SK-N-SH (cell line): ENCODE data around the gene SNX5. TPM values are rescaled to one million over a fixed set of nuclear protein-coding genes. Genes with fewer than 3 reads are reported as not detected.

ENCODE experiments used
- CTCF ChIA-PET: fragments of 300-600, 350-600 bp; formaldehyde crosslinking; extraction: SDS; loops from one replicate; lab custom pipeline; 2021; lab: Yijun Ruan, JAX
- POLR2A ChIA-PET: fragments of 350-600 bp; sonication (Branson Sonifier 250); formaldehyde crosslinking; extraction: SDS; loops from one replicate; lab custom pipeline; 2020; ENCODE audit warnings: antibody characterized with exemption, inconsistent platforms; lab: Yijun Ruan, JAX
- DNase-seq: peaks from one replicate; pipeline ENCODE4 v3.0.0; 2012
- H2AFZ ChIP-seq: fragments of 200-600 bp; sonication (generic); 2 replicates; pipeline ENCODE4 v1.8.1; 2016; ENCODE audit warnings: antibody characterized with exemption, mild to moderate bottlenecking, low read depth
- H3F3A ChIP-seq: fragments of 200-600 bp; sonication (generic); replicated peaks from 2 replicates; pipeline ENCODE3; 2016; ENCODE audit warnings: antibody characterized with exemption, mild to moderate bottlenecking; ENCODE audit not compliant: insufficient read depth
- H3K27ac ChIP-seq, 2 experiments: fragments of 200-500 bp in 1 of 2; fragments of 200-600 bp in 1 of 2; sonication (Bioruptor generic) in 1 of 2; sonication (generic), shearing (Covaris generic) in 1 of 2; 2 replicates each; pipeline versions ENCODE4 v1.5.1 to v1.6.1; 2014 to 2016; ENCODE audit warnings: low read depth in 2 of 2, inconsistent platforms in 1 of 2, low read length in 1 of 2, mild to moderate bottlenecking in 1 of 2, mixed read lengths in 1 of 2
- H3K27me3 ChIP-seq: fragments of 200-600 bp; sonication (generic), shearing (Covaris generic); 2 replicates; pipeline ENCODE4 v1.6.1; 2016; ENCODE audit warnings: mixed run types; ENCODE audit not compliant: insufficient read depth
- H3K36me3 ChIP-seq, 2 experiments: fragments of 200-500 bp in 1 of 2; fragments of 200-600 bp in 1 of 2; sonication (Bioruptor generic) in 1 of 2; sonication (generic) in 1 of 2; replicated peaks in 1 of 2; 2 replicates each; pipeline versions ENCODE3 to v1.5.1; 2014 to 2016; ENCODE audit warnings: low read length in 1 of 2, mild to moderate bottlenecking in 1 of 2; ENCODE audit not compliant: insufficient read depth in 2 of 2, control insufficient read depth in 1 of 2
- H3K4me1 ChIP-seq, 2 experiments: fragments of 200-500 bp in 1 of 2; fragments of 200-600 bp in 1 of 2; sonication (Bioruptor generic) in 1 of 2; sonication (generic), shearing (Covaris generic) in 1 of 2; 2 replicates each; pipeline versions ENCODE4 v1.5.1 to v1.6.1; 2014 to 2016; ENCODE audit warnings: low read depth in 1 of 2, low read length in 1 of 2, mixed run types in 1 of 2; ENCODE audit not compliant: insufficient read depth in 2 of 2, control insufficient read depth in 1 of 2
- H3K4me2 ChIP-seq: fragments of 200-600 bp; sonication (generic), shearing (Covaris generic); 2 replicates; pipeline ENCODE4 v1.6.1; 2017; ENCODE audit warnings: mixed run types
- H3K4me3 ChIP-seq, 2 experiments: fragments of 200-500 bp in 1 of 2; fragments of 200-600 bp in 1 of 2; sonication (Bioruptor generic) in 1 of 2; sonication (generic), shearing (Covaris generic) in 1 of 2; 2 replicates each; pipeline versions ENCODE4 v1.5.1 to v1.8.1; 2014 to 2016; ENCODE audit warnings: low read depth in 2 of 2, inconsistent platforms in 1 of 2, low read length in 1 of 2, mild to moderate bottlenecking in 1 of 2, mixed read lengths in 1 of 2, moderate library complexity in 1 of 2
- H3K79me2 ChIP-seq: fragments of 200-600 bp; sonication (generic); 2 replicates; pipeline ENCODE4 v1.8.1; 2017; ENCODE audit warnings: mild to moderate bottlenecking; ENCODE audit not compliant: insufficient read depth
- H3K9ac ChIP-seq: fragments of 200-600 bp; sonication (generic); 2 replicates; pipeline ENCODE4 v1.6.1; 2017; ENCODE audit warnings: mixed run types
- H3K9me2 ChIP-seq: fragments of 200-600 bp; sonication (generic); 2 replicates; pipeline ENCODE4 v1.6.1; 2017; ENCODE audit warnings: mixed run types
- H3K9me3 ChIP-seq: fragments of 200-600 bp; sonication (generic); 2 replicates; pipeline ENCODE4 v1.6.1; 2017; ENCODE audit warnings: mixed run types, mild to moderate bottlenecking, moderate library complexity
- H4K20me1 ChIP-seq: fragments of 200-600 bp; sonication (generic); 2 replicates; pipeline ENCODE4 v1.6.1; 2017; ENCODE audit warnings: mild to moderate bottlenecking, mixed run types; ENCODE audit not compliant: insufficient read depth
- CHD2 ChIP-seq: fragments of 150-350 bp; IDR thresholded peaks from 2 replicates; pipeline ENCODE4 v1.6.1; 2018; ENCODE audit warnings: low read length; ENCODE audit not compliant: partially characterized antibody
- EP300 ChIP-seq, 2 experiments: IDR thresholded peaks; 2 replicates each; pipeline versions ENCODE4 v1.4.0 to v1.6.1; 2012; ENCODE audit warnings: borderline replicate concordance in 1 of 2, low read depth in 1 of 2, low read length in 1 of 2
- FOSL2 ChIP-seq: IDR thresholded peaks from 2 replicates; pipeline ENCODE4 v1.4.0; 2012; ENCODE audit warnings: low read depth, mild to moderate bottlenecking, moderate library complexity, borderline replicate concordance
- FOXJ3 ChIP-seq: sonication (generic); formaldehyde crosslinking; IDR thresholded peaks from 2 replicates; pipeline ENCODE4 v1.5.1; 2020; ENCODE audit warnings: mild to moderate bottlenecking, missing genetic modification reagents
- FOXM1 ChIP-seq: IDR thresholded peaks from 2 replicates; pipeline ENCODE4 v1.4.0; 2012; ENCODE audit warnings: low read depth, mild to moderate bottlenecking
- GABPA ChIP-seq: IDR thresholded peaks from 2 replicates; pipeline ENCODE4 v1.4.0; 2012; ENCODE audit warnings: low read depth, mild to moderate bottlenecking
- GATA2 ChIP-seq: sonication (generic); formaldehyde crosslinking; IDR thresholded peaks from 2 replicates; pipeline ENCODE4 v1.5.0; 2020; ENCODE audit warnings: mild to moderate bottlenecking, missing genetic modification reagents
- JUND ChIP-seq: IDR thresholded peaks from 2 replicates; pipeline ENCODE4 v1.4.0; 2012
- MEF2A ChIP-seq: IDR thresholded peaks from 2 replicates; pipeline ENCODE4 v1.4.0; 2012; ENCODE audit warnings: low read depth, borderline replicate concordance
- MXI1 ChIP-seq: IDR thresholded peaks from 2 replicates; pipeline ENCODE4 v1.6.1; 2012; ENCODE audit warnings: mild to moderate bottlenecking, low read depth, low read length, improper control_type of control experiment
- NFIC ChIP-seq: IDR thresholded peaks from 2 replicates; pipeline ENCODE4 v1.4.0; 2012; ENCODE audit warnings: borderline replicate concordance
- RAD21 ChIP-seq: IDR thresholded peaks from 2 replicates; pipeline ENCODE4 v1.6.1; 2012; ENCODE audit warnings: mild to moderate bottlenecking, low read length
- RCOR1 ChIP-seq: fragments of 150-350 bp; IDR thresholded peaks from 2 replicates; pipeline ENCODE4 v1.6.1; 2017; ENCODE audit warnings: antibody characterized with exemption, low read length
- RXRA ChIP-seq: IDR thresholded peaks from 2 replicates; pipeline ENCODE4 v1.4.0; 2012; ENCODE audit warnings: low read depth, mild to moderate bottlenecking, borderline replicate concordance
- SIN3A ChIP-seq: IDR thresholded peaks from 2 replicates; pipeline ENCODE4 v1.6.1; 2012; ENCODE audit warnings: low read depth, mild to moderate bottlenecking, low read length, moderate library complexity, borderline replicate concordance
- WGBS: methylation state at CpG from one replicate; pipeline ENCODE4 v1.1.6; 2017; ENCODE audit warnings: low lambda C conversion rate; 5-methylcytosine and 5-hydroxymethylcytosine counted together
- polyA plus RNA-seq, 3 experiments: library from polyadenylated mRNA; depleted of rRNA; stranded (reverse); fragments of >200 nt; gene quantifications; 2 replicates each; pipeline ENCODE4 v1.2.3, GENCODE V29; 2012
- TF ChIP-seq, protein P1 (sequence below): IDR thresholded peaks from 2 replicates; pipeline ENCODE4 v1.4.0; 2012; ENCODE audit warnings: low read depth, borderline replicate concordance
- TF ChIP-seq, protein P2 (sequence below): IDR thresholded peaks from 2 replicates; pipeline ENCODE4 v1.4.0; 2012; ENCODE audit warnings: low read depth
- TF ChIP-seq, protein P3 (sequence below): IDR thresholded peaks from 2 replicates; pipeline ENCODE4 v1.4.0; 2012; ENCODE audit warnings: low read depth, borderline replicate concordance
- TF ChIP-seq, protein P4 (sequence below): fragments of 200-600 bp; sonication (generic); IDR thresholded peaks from 2 replicates; pipeline ENCODE4 v1.6.1; 2017; ENCODE audit warnings: antibody characterized with exemption, mild to moderate bottlenecking, moderate library complexity

The SNX5 gene
- polyA plus RNA-seq, 1 of the 3 experiments (the other 2 are of a cell fraction) = 76.2 TPM

DNA sequence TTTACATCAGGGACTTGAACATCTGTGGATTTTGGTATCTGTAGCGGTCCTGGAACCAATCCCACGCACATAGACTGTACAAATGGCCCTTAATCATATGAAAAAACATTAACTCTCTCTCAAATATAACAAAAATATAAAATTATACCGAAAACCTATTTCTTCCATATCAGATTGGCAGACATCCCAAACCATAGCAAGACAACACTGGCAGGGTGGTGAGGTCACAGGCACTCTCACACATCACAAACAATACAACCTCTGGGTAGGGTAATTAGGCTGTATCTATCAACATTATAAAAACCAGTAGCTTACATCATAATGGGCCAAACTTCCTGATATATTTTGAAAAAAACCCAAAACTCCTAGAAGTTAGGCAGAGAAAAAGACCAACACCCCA lies 48.2 kb upstream of the SNX5 start:
- H3K9me3 ChIP-seq = no peaks in the 10 kb centered on the region
- no peak overlapping the region for H3K4me3 ChIP-seq
- no peak for TF ChIP-seq FOXM1
- peak; percentile 39; the same call in 1 of the 2 replicates for TF ChIP-seq GATA2 (CRISPR knock-in tag)
- peak; percentile 59 for DNase-seq
- no peaks in the 10 kb centered on the region for H3K4me1 ChIP-seq
- H3K27me3 ChIP-seq = no peaks in the 10 kb centered on the region
- ChIA-PET POLR2A (no interaction called here), CTCF (no interaction called here)
- H3F3A ChIP-seq = no peaks in the 10 kb centered on the region
- H3K27ac ChIP-seq = no peak overlapping the region
- no peaks in the 10 kb centered on the region for H3K9me2 ChIP-seq
- no peaks in the 10 kb centered on the region for H3K79me2 ChIP-seq
- H4K20me1 ChIP-seq = no peaks in the 10 kb centered on the region
- H3K36me3 ChIP-seq = no peaks in the 10 kb centered on the region
- 12% methylated on average over 3 of the region's 3 CpGs for WGBS
- H2AFZ ChIP-seq = no peak overlapping the region
- no peak overlapping the region for H3K9ac ChIP-seq
- H3K4me2 ChIP-seq = no peak overlapping the region

DNA sequence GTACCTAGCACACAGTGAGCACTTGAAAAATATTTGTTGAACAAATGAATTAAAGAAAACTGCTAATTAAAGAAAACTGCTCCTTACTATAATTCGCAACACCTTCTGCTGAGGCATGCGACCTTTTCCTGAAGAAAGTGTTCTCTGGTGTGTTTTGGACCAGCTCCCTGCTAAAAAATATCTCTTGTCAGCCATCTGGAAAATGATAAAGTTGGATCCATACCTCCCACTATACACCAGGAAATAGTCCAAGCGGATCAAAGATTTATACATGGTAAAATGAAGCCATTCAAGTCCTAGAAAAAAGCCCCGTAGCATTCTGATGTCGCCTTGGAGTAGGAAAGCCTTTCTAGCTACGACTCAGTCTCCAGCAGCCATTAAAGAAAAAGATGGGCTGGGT lies 45.8 kb upstream of the SNX5 start:
- CTCF ChIA-PET = no interaction called here
- Histone ChIP-seq H3K36me3 (no peaks in the 10 kb centered on the region), H3K4me2 (no peak overlapping the region), H3K9me3 (no peaks in the 10 kb centered on the region), H3K79me2 (no peaks in the 10 kb centered on the region), H3F3A (no peaks in the 10 kb centered on the region), H4K20me1 (no peaks in the 10 kb centered on the region), H3K9me2 (no peaks in the 10 kb centered on the region), H3K27ac (no peak overlapping the region), H2AFZ (no peak overlapping the region), H3K4me3 (no peak overlapping the region), H3K27me3 (no peaks in the 10 kb centered on the region), H3K4me1 (no peaks in the 10 kb centered on the region), H3K9ac (no peak overlapping the region)
- WGBS = 67% methylated on average over 6 of the region's 6 CpGs
- TF ChIP-seq, protein P1, sequence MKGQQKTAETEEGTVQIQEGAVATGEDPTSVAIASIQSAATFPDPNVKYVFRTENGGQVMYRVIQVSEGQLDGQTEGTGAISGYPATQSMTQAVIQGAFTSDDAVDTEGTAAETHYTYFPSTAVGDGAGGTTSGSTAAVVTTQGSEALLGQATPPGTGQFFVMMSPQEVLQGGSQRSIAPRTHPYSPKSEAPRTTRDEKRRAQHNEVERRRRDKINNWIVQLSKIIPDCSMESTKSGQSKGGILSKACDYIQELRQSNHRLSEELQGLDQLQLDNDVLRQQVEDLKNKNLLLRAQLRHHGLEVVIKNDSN = no peak
- no peak for TF ChIP-seq RAD21
- no peak for TF ChIP-seq SIN3A
- TF ChIP-seq, protein P2, sequence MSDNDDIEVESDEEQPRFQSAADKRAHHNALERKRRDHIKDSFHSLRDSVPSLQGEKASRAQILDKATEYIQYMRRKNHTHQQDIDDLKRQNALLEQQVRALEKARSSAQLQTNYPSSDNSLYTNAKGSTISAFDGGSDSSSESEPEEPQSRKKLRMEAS = no peak
- POLR2A ChIA-PET = no interaction called here
- no peak for DNase-seq

DNA sequence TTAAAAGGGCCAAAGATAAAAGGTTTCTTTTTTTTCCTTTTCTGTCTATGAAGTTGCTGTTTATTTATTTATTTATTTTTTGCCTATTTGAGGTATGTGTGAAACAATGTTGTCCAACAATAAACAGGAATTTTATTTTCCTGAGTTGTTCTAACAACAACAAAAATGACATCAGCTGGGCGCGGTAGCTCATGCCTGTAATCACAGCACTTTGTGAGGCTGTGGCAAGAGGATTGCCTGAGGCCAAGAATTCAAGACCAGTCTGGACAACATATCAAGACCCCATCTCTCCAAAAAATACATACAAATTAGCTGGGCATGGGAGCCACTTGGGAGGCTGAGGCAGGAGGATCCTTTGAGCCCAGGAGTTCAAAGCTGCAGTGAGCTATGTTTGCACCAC lies 44.3 kb upstream of the SNX5 start:
- ChIA-PET CTCF (interaction anchor here (1.0 kb wide), 1 partner anchor 399 kb away, joined by 3 read pairs; no protein-coding TSS in a partner anchor), POLR2A (interaction anchor here (0.6 kb wide), 1 partner anchor 1425 kb away, joined by 4 read pairs; no protein-coding TSS in a partner anchor)
- Histone ChIP-seq H3K27me3 (no peaks in the 10 kb centered on the region), H3K9me3 (no peaks in the 10 kb centered on the region), H3K27ac (no peak overlapping the region), H3K9ac (no peak overlapping the region), H3K4me2 (no peak overlapping the region), H3K79me2 (no peaks in the 10 kb centered on the region), H3K4me1 (peaks cover 0 to 2% of the 10 kb centered on the region in 2 experiments; a peak in 1 of 4 replicates), H4K20me1 (no peaks in the 10 kb centered on the region), H3K36me3 (no peaks in the 10 kb centered on the region), H3F3A (no peaks in the 10 kb centered on the region), H3K4me3 (no peak overlapping the region), H3K9me2 (no peaks in the 10 kb centered on the region), H2AFZ (no peak overlapping the region)
- 93% methylated on average over 2 of the region's 2 CpGs for WGBS
- DNase-seq = no peak
- no peak for TF ChIP-seq NFIC
- no peak for TF ChIP-seq EP300 (IDR thresholded peaks at IDR 0.05; ENCODE audit: borderline replicate concordance in 1 of 2, low read depth in 1 of 2, low read length in 1 of 2)
- no peak for TF ChIP-seq RCOR1
- no peak for TF ChIP-seq GABPA
- no peak for TF ChIP-seq MXI1
- TF ChIP-seq JUND = no peak
- TF ChIP-seq RXRA = no peak
- TF ChIP-seq, protein P2 = no peak
- TF ChIP-seq, protein P3, sequence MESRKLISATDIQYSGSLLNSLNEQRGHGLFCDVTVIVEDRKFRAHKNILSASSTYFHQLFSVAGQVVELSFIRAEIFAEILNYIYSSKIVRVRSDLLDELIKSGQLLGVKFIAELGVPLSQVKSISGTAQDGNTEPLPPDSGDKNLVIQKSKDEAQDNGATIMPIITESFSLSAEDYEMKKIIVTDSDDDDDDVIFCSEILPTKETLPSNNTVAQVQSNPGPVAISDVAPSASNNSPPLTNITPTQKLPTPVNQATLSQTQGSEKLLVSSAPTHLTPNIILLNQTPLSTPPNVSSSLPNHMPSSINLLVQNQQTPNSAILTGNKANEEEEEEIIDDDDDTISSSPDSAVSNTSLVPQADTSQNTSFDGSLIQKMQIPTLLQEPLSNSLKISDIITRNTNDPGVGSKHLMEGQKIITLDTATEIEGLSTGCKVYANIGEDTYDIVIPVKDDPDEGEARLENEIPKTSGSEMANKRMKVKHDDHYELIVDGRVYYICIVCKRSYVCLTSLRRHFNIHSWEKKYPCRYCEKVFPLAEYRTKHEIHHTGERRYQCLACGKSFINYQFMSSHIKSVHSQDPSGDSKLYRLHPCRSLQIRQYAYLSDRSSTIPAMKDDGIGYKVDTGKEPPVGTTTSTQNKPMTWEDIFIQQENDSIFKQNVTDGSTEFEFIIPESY = no peak
- TF ChIP-seq MEF2A = no peak
- no peak for TF ChIP-seq CHD2
- no peak for TF ChIP-seq FOXJ3 (CRISPR knock-in tag)
- no peak for TF ChIP-seq SIN3A
- no peak for TF ChIP-seq FOSL2
- TF ChIP-seq, protein P4, sequence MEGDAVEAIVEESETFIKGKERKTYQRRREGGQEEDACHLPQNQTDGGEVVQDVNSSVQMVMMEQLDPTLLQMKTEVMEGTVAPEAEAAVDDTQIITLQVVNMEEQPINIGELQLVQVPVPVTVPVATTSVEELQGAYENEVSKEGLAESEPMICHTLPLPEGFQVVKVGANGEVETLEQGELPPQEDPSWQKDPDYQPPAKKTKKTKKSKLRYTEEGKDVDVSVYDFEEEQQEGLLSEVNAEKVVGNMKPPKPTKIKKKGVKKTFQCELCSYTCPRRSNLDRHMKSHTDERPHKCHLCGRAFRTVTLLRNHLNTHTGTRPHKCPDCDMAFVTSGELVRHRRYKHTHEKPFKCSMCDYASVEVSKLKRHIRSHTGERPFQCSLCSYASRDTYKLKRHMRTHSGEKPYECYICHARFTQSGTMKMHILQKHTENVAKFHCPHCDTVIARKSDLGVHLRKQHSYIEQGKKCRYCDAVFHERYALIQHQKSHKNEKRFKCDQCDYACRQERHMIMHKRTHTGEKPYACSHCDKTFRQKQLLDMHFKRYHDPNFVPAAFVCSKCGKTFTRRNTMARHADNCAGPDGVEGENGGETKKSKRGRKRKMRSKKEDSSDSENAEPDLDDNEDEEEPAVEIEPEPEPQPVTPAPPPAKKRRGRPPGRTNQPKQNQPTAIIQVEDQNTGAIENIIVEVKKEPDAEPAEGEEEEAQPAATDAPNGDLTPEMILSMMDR = no peak
